HEK293 (cell line): ENCODE measurements around the gene ANKFN1.

Experiments
- CTCF ChIA-PET: fragments of 350-600 bp; formaldehyde crosslinking; extraction: SDS; loops from one replicate; lab custom pipeline; 2021; ENCODE audit warnings: antibody characterized with exemption; lab: Yijun Ruan, JAX
- POLR2A ChIA-PET: fragments of 300-600 bp; formaldehyde crosslinking; extraction: SDS; loops from one replicate; lab custom pipeline; 2020; ENCODE audit warnings: antibody characterized with exemption, inconsistent platforms; lab: Yijun Ruan, JAX
- H3K27ac ChIP-seq: fragments of 200-500 bp; sonication (Bioruptor generic); 2 replicates; pipeline ENCODE4 v1.5.1; 2014; ENCODE audit warnings: low read depth, low read length, control low read depth, inconsistent platforms; ENCODE audit errors: extremely low read depth
- H3K36me3 ChIP-seq, 2 experiments: fragments of 200-500 bp in 1 of 2; sonication (Bioruptor generic) in 1 of 2; 1 replicate in 1 of 2; 2 replicates in 1 of 2; pipeline ENCODE4 v1.5.1; 2014 to 2017; ENCODE audit warnings: inconsistent platforms in 2 of 2, low read length in 2 of 2; ENCODE audit not compliant: control insufficient read depth in 2 of 2, insufficient read depth in 1 of 2
- H3K4me1 ChIP-seq: fragments of 200-500 bp; sonication (Bioruptor generic); 2 replicates; pipeline ENCODE4 v1.5.1; 2014; ENCODE audit warnings: mild to moderate bottlenecking, low read length, inconsistent platforms; ENCODE audit not compliant: control insufficient read depth, insufficient read depth
- H3K4me3 ChIP-seq: 2 replicates; pipeline ENCODE4 v1.5.1; 2011; ENCODE audit warnings: low read depth, mild to moderate bottlenecking, control low read depth, low read length, moderate library complexity
- H3K9me3 ChIP-seq: fragments of 200-500 bp; sonication (Bioruptor generic); 2 replicates; pipeline ENCODE4 v1.5.1; 2014; ENCODE audit warnings: low read depth, low read length, inconsistent platforms; ENCODE audit not compliant: control insufficient read depth, insufficient read depth
- ATF2 ChIP-seq: fragments of 450-650 bp; formaldehyde crosslinking; IDR thresholded peaks from 2 replicates; pipeline ENCODE4 v1.5.1; 2016; ENCODE audit warnings: missing biosample characterization, missing genetic modification characterization, low read depth
- ELK4 ChIP-seq: IDR thresholded peaks from 2 replicates; pipeline ENCODE4 v1.6.1; 2011; ENCODE audit warnings: mild to moderate bottlenecking, low read depth, low read length, borderline replicate concordance
- GLIS1 ChIP-seq: fragments of 450-650 bp; formaldehyde crosslinking; IDR thresholded peaks from 2 replicates; pipeline ENCODE4 v1.5.1; 2016; ENCODE audit warnings: missing biosample characterization, missing genetic modification characterization
- IKZF3 ChIP-seq: fragments of 450-650 bp; IDR thresholded peaks from 2 replicates; pipeline ENCODE4 v1.5.0; 2018; ENCODE audit warnings: missing biosample characterization, mild to moderate bottlenecking, missing genetic modification characterization, moderate library complexity
- MZF1 ChIP-seq: fragments of 450-650 bp; formaldehyde crosslinking; IDR thresholded peaks from 2 replicates; pipeline ENCODE4 v1.5.1; 2017; ENCODE audit warnings: missing biosample characterization, missing genetic modification characterization, borderline replicate concordance
- OSR2 ChIP-seq: fragments of 450-650 bp; formaldehyde crosslinking; IDR thresholded peaks from 2 replicates; pipeline ENCODE4 v1.5.1; 2016; ENCODE audit warnings: missing biosample characterization, missing genetic modification characterization
- PATZ1 ChIP-seq: fragments of 450-650 bp; formaldehyde crosslinking; IDR thresholded peaks from 2 replicates; pipeline ENCODE4 v1.5.1; 2016; ENCODE audit warnings: missing biosample characterization, missing genetic modification characterization
- PRDM1 ChIP-seq: fragments of 450-650 bp; formaldehyde crosslinking; IDR thresholded peaks from 2 replicates; pipeline ENCODE4; 2016; ENCODE audit warnings: missing biosample characterization, missing genetic modification characterization
- TSHZ1 ChIP-seq: fragments of 450-650 bp; formaldehyde crosslinking; IDR thresholded peaks from 2 replicates; pipeline ENCODE4 v1.5.1; 2016; ENCODE audit warnings: missing biosample characterization, missing genetic modification characterization, borderline replicate concordance
- ZNF169 ChIP-seq: fragments of 450-650 bp; formaldehyde crosslinking; IDR thresholded peaks from 2 replicates; pipeline ENCODE4 v1.5.1; 2016; ENCODE audit warnings: missing biosample characterization, missing genetic modification characterization
- ZNF350 ChIP-seq: fragments of 450-650 bp; formaldehyde crosslinking; IDR thresholded peaks from 2 replicates; pipeline ENCODE4 v1.5.0; 2017; ENCODE audit warnings: missing biosample characterization, mild to moderate bottlenecking, missing genetic modification characterization
- ZNF391 ChIP-seq: fragments of 450-650 bp; formaldehyde crosslinking; IDR thresholded peaks from 2 replicates; pipeline ENCODE4 v1.5.1; 2016; ENCODE audit warnings: low read depth, missing biosample characterization, missing genetic modification characterization, borderline replicate concordance
- ZNF488 ChIP-seq: fragments of 450-650 bp; formaldehyde crosslinking; IDR thresholded peaks from 2 replicates; pipeline ENCODE4 v1.5.1; 2016; ENCODE audit warnings: missing biosample characterization, missing genetic modification characterization
- ZNF514 ChIP-seq: fragments of 450-650 bp; formaldehyde crosslinking; IDR thresholded peaks from 2 replicates; pipeline ENCODE4 v1.5.1; 2016; ENCODE audit warnings: missing biosample characterization, missing genetic modification characterization
- ZNF518A ChIP-seq: fragments of 450-650 bp; formaldehyde crosslinking; conservative IDR thresholded peaks from 2 replicates; pipeline ENCODE4 v1.5.1; 2016; ENCODE audit warnings: low read depth, missing biosample characterization, missing genetic modification characterization
- ZNF660 ChIP-seq: fragments of 450-650 bp; IDR thresholded peaks from 2 replicates; pipeline ENCODE4 v1.5.1; 2018; ENCODE audit warnings: missing biosample characterization, mild to moderate bottlenecking, missing genetic modification characterization
- ZNF677 ChIP-seq: fragments of 450-650 bp; IDR thresholded peaks from 2 replicates; pipeline ENCODE4 v1.5.0; 2018; ENCODE audit warnings: missing biosample characterization, mild to moderate bottlenecking, missing genetic modification characterization, moderate library complexity

ANKFN1 gene

GRCh38 chr17:56359518-56359917, 206.2 kb downstream of the ANKFN1 start:
- CTCF ChIA-PET = no interaction called here

More at GRCh38 chr17:56359518-56359917, 206.2 kb downstream of the ANKFN1 start:
- H3K4me3 ChIP-seq = no peak overlapping the region
- peaks cover 2% of the 10 kb centered on the region; the same call in 1 of the 2 replicates for H3K4me1 ChIP-seq
- POLR2A ChIA-PET = no interaction called here
- TF ChIP-seq OSR2 (tag by site-specific recombination) (no peak), MZF1 (tag by site-specific recombination) (no peak), ELK4 (no peak), ZNF660 (no peak), PATZ1 (no peak), ZNF518A (no peak), PRDM1 (tag by site-specific recombination) (no peak), ZNF391 (tag by site-specific recombination) (no peak), ZNF677 (no peak), TSHZ1 (tag by site-specific recombination) (no peak), ZNF514 (tag by site-specific recombination) (no peak), ZNF488 (tag by site-specific recombination) (no peak), ZNF169 (tag by site-specific recombination) (no peak), GLIS1 (tag by site-specific recombination) (no peak), ZNF350 (tag by site-specific recombination) (no peak), ATF2 (no peak), IKZF3 (tag by site-specific recombination) (no peak)
- no peaks in the 10 kb centered on the region for H3K9me3 ChIP-seq
- H3K27ac ChIP-seq = no peak overlapping the region
- no peaks in the 10 kb centered on the region for H3K36me3 ChIP-seq
